IMR-90 (cell line): ENCODE results near the gene FBXL5. TPM values are rescaled to one million over a fixed set of nuclear protein-coding genes. Genes with fewer than 3 reads are reported as not detected.

Source experiments
- ATAC-seq: fragments of 200-7000 bp; cut with Tn5 transposase; 2 replicates; pipeline ENCODE4 v1.9.1; 2020; ENCODE audit warnings: low read depth, mild to moderate bottlenecking, moderate library complexity
- BruUV-seq: library from RNA; stranded (reverse); fragments of 400-500 nt; replicated peaks from 2 replicates; lab custom pipeline; 2021; lab: Mats Ljungman, UMichigan
- CTCF ChIA-PET: fragments of 300-600 bp; formaldehyde crosslinking; extraction: SDS; loops from one replicate; lab custom pipeline; 2021; ENCODE audit warnings: antibody characterized with exemption; lab: Yijun Ruan, JAX
- POLR2A ChIA-PET: fragments of 300-600 bp; sonication (Branson Sonifier 250); formaldehyde crosslinking; loops from one replicate; lab custom pipeline; 2022; ENCODE audit warnings: antibody characterized with exemption; ENCODE audit not compliant: unreplicated experiment; lab: Charles Lee
- DNase-seq: peaks from one replicate; pipeline ENCODE4 v3.0.0; 2013
- H2AFZ ChIP-seq: replicated peaks from 2 replicates; pipeline ENCODE3; 2013; ENCODE audit warnings: low read length, mild to moderate bottlenecking; ENCODE audit not compliant: poor library complexity
- H2AK5ac ChIP-seq: 2 replicates; pipeline ENCODE4 v1.6.1; 2013; ENCODE audit warnings: low read depth, low read length, inconsistent platforms
- H2AK9ac ChIP-seq: replicated peaks from 2 replicates; pipeline ENCODE3; 2013; ENCODE audit warnings: mild to moderate bottlenecking, low read depth, low read length, moderate library complexity; ENCODE audit not compliant: poor library complexity
- H2BK120ac ChIP-seq: 2 replicates; pipeline ENCODE4 v1.6.1; 2013; ENCODE audit warnings: low read depth, low read length, inconsistent platforms
- H2BK15ac ChIP-seq: 3 replicates; pipeline ENCODE4 v1.6.1; 2013; ENCODE audit warnings: low read depth, low read length, inconsistent platforms
- H2BK20ac ChIP-seq: 2 replicates; pipeline ENCODE4 v1.6.1; 2013; ENCODE audit warnings: low read depth, mild to moderate bottlenecking, inconsistent platforms, low read length, moderate library complexity
- H2BK5ac ChIP-seq: 2 replicates; pipeline ENCODE4 v1.6.1; 2013; ENCODE audit warnings: mild to moderate bottlenecking, low read depth, low read length, inconsistent platforms; ENCODE audit not compliant: poor library complexity, severe bottlenecking
- H3K14ac ChIP-seq: replicated peaks from 2 replicates; pipeline ENCODE4 v1.6.1; 2013; ENCODE audit warnings: low read depth, low read length, inconsistent platforms
- H3K18ac ChIP-seq: 2 replicates; pipeline ENCODE4 v1.6.1; 2013; ENCODE audit warnings: low read depth, low read length, control low read depth
- H3K23ac ChIP-seq: 2 replicates; pipeline ENCODE4 v1.6.1; 2013; ENCODE audit warnings: low read depth, low read length, inconsistent platforms
- H3K27ac ChIP-seq: 2 replicates; pipeline ENCODE4 v1.5.1; 2013; ENCODE audit warnings: mild to moderate bottlenecking, control low read depth, low read length; ENCODE audit not compliant: insufficient read depth
- H3K27me3 ChIP-seq: 2 replicates; pipeline ENCODE4 v1.6.1; 2013; ENCODE audit warnings: low read length; ENCODE audit not compliant: control insufficient read depth, insufficient read depth
- H3K36me3 ChIP-seq: 2 replicates; pipeline ENCODE4 v1.6.1; 2013; ENCODE audit warnings: low read length, mixed read lengths; ENCODE audit not compliant: control insufficient read depth, insufficient read depth
- H3K4ac ChIP-seq: 2 replicates; pipeline ENCODE4 v1.6.1; 2013; ENCODE audit warnings: low read depth, low read length, inconsistent platforms
- H3K4me1 ChIP-seq: 2 replicates; pipeline ENCODE4 v1.6.1; 2013; ENCODE audit warnings: low read length, mixed read lengths; ENCODE audit not compliant: control insufficient read depth, insufficient read depth
- H3K4me2 ChIP-seq: 2 replicates; pipeline ENCODE4 v1.6.1; 2013; ENCODE audit warnings: low read depth, mild to moderate bottlenecking, control low read depth, low read length, moderate library complexity
- H3K4me3 ChIP-seq: 2 replicates; pipeline ENCODE4 v1.5.1; 2013; ENCODE audit warnings: low read depth, mild to moderate bottlenecking, control low read depth, low read length, moderate library complexity; ENCODE audit not compliant: insufficient read depth
- H3K56ac ChIP-seq: 2 replicates; pipeline ENCODE4 v1.6.1; 2013; ENCODE audit warnings: low read length, inconsistent platforms; ENCODE audit not compliant: insufficient read depth; ENCODE audit errors: extremely low read depth
- H3K79me1 ChIP-seq, 2 experiments: 2 replicates each; pipeline ENCODE4 v1.6.1; 2013; ENCODE audit warnings: low read length in 2 of 2, inconsistent platforms in 1 of 2, low read depth in 1 of 2
- H3K9ac ChIP-seq: 2 replicates; pipeline ENCODE4 v1.6.1; 2013; ENCODE audit warnings: low read depth, low read length, control low read depth
- H3K9me1 ChIP-seq: 2 replicates; pipeline ENCODE4 v1.6.1; 2013; ENCODE audit warnings: low read length, inconsistent platforms; ENCODE audit not compliant: insufficient read depth
- H3K9me3 ChIP-seq: 2 replicates; pipeline ENCODE4 v1.6.1; 2013; ENCODE audit warnings: low read length; ENCODE audit not compliant: control insufficient read depth, insufficient read depth
- H4K20me1 ChIP-seq: 2 replicates; pipeline ENCODE4 v1.6.1; 2013; ENCODE audit warnings: low read length, inconsistent platforms; ENCODE audit not compliant: insufficient read depth
- H4K5ac ChIP-seq: 2 replicates; pipeline ENCODE4 v1.6.1; 2013; ENCODE audit warnings: mild to moderate bottlenecking, low read depth, low read length, control low read depth
- H4K8ac ChIP-seq, 2 experiments: 2 replicates each; pipeline ENCODE4 v1.6.1; 2013; ENCODE audit warnings: low read depth in 2 of 2, low read length in 2 of 2, control low read depth in 1 of 2, inconsistent platforms in 1 of 2
- H4K91ac ChIP-seq: 2 replicates; pipeline ENCODE4 v1.6.1; 2013; ENCODE audit warnings: low read depth, low read length, inconsistent platforms; ENCODE audit not compliant: insufficient read depth
- CEBPB ChIP-seq: IDR thresholded peaks from 2 replicates; pipeline ENCODE4 v1.6.1; 2012; ENCODE audit warnings: low read depth, low read length, improper control_type of control experiment
- MAFK ChIP-seq: IDR thresholded peaks from 2 replicates; pipeline ENCODE4 v1.6.1; 2012; ENCODE audit warnings: low read depth, low read length, improper control_type of control experiment
- SMC3 ChIP-seq: fragments of 150-350 bp; IDR thresholded peaks from 2 replicates; pipeline ENCODE4 v1.6.1; 2016; ENCODE audit warnings: low read depth, mild to moderate bottlenecking, antibody characterized with exemption, low read length, moderate library complexity
- WGBS, 2 experiments: methylation state at CpG; one replicate each; pipeline versions ENCODE4 v1.1.5 to v1.1.7; 2013; ENCODE audit warnings: missing lambda C conversion rate in 2 of 2; ENCODE audit not compliant: insufficient read length in 1 of 2; ENCODE audit errors: extremely low coverage in 2 of 2; 5-methylcytosine and 5-hydroxymethylcytosine counted together
- dilution Hi-C: fragments of 300-500 bp; cut with HindIII; formaldehyde crosslinking; loops from one replicate; pipeline ENCODE4 v1.14.3; 2018; ENCODE audit warnings: low sequenced_read_pairs; ENCODE audit not compliant: unreplicated experiment
- in situ Hi-C: fragments of 300-500 bp; cut with MboI; formaldehyde crosslinking; loops from 3 replicates; pipeline ENCODE4 v1.14.3; 2019; ENCODE audit warnings: low sequenced_read_pairs, inconsistent platforms, mixed read lengths
- intact Hi-C: fragments of 100-400 bp; cut with micrococcal nuclease; formaldehyde crosslinking; loops from 2 replicates; pipeline ENCODE4 v1.10.0; 2022
- polyA plus RNA-seq, 3 experiments: library from polyadenylated mRNA; depleted of rRNA; stranded (reverse); fragments of >200 nt; gene quantifications; 2 replicates each; pipeline ENCODE4 v1.2.3, GENCODE V29; 2012; ENCODE audit warnings: low replicate concordance in 1 of 3
- total RNA-seq: library from RNA; depleted of rRNA; stranded (reverse); fragments of >200 nt; gene quantifications from 2 replicates; pipeline ENCODE4 v1.2.3, GENCODE V29; 2012
- TF ChIP-seq, protein P1 (sequence below): conservative IDR thresholded peaks from 2 replicates; pipeline ENCODE4 v1.5.1; 2012; ENCODE audit warnings: mild to moderate bottlenecking, low read depth, low read length, improper control_type of control experiment

FBXL5 gene
- total and polyA plus RNA-seq, 2 of the 4 experiments (the other 2 are of a cell fraction): 20.3 to 62.6 TPM

DNA sequence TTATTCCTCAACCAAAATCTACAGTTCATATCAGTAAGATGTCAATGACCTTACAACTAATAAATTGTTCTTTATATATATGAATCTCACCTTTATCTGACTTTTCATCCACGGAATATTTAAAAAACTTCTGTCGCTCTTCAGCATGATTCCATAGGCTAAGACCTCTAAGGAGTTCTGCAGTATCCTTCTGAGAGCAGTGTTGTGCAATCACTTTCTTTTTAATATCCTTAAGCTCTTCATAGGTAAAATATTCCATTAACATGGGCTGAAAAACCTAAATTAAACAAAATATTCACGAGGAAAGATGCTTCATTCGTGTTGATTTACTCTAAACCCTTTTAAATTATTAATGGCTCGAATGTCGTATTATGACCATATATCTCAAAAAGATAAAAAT is 16.7 kb downstream of the FBXL5 start:
- Histone ChIP-seq H3K79me1 (peaks cover 18 to 31% of the 10 kb centered on the region in 2 experiments), H3K27me3 (no peaks in the 10 kb centered on the region), H3K9me3 (no peaks in the 10 kb centered on the region), H2AK9ac (no peak overlapping the region), H4K8ac (no peak overlapping the region), H3K23ac (no peak overlapping the region), H3K9ac (no peak overlapping the region), H2AFZ (no peak overlapping the region), H2BK5ac (no peak overlapping the region), H3K27ac (no peak overlapping the region), H3K4me3 (no peak overlapping the region), H2AK5ac (no peak overlapping the region), H3K14ac (no peak overlapping the region), H4K5ac (no peak overlapping the region), H3K9me1 (no peaks in the 10 kb centered on the region; the same call in 1 of the 2 replicates), H2BK20ac (no peak overlapping the region), H3K36me3 (peaks cover 32% of the 10 kb centered on the region), H4K91ac (no peak overlapping the region), H3K56ac (no peak overlapping the region), H3K4me1 (no peaks in the 10 kb centered on the region), H2BK120ac (no peak overlapping the region), H3K4me2 (no peak overlapping the region), H3K18ac (no peak overlapping the region), H3K4ac (no peak overlapping the region), H2BK15ac (no peak overlapping the region), H4K20me1 (peaks cover 3% of the 10 kb centered on the region; the same call in 1 of the 2 replicates)
- ChIA-PET CTCF (interaction anchor here (0.7 kb wide), 1 partner anchor 10 kb away, joined by 3 read pairs; no protein-coding TSS in a partner anchor), POLR2A (no interaction called here)
- intact Hi-C loops (no loop called here), in situ Hi-C loops (no loop called here), dilution Hi-C loops (no loop called here)
- ATAC-seq: no peak
- no peak for DNase-seq
- peak; percentile 75 for TF ChIP-seq CEBPB
- TF ChIP-seq MAFK: no peak
- TF ChIP-seq, protein P1, sequence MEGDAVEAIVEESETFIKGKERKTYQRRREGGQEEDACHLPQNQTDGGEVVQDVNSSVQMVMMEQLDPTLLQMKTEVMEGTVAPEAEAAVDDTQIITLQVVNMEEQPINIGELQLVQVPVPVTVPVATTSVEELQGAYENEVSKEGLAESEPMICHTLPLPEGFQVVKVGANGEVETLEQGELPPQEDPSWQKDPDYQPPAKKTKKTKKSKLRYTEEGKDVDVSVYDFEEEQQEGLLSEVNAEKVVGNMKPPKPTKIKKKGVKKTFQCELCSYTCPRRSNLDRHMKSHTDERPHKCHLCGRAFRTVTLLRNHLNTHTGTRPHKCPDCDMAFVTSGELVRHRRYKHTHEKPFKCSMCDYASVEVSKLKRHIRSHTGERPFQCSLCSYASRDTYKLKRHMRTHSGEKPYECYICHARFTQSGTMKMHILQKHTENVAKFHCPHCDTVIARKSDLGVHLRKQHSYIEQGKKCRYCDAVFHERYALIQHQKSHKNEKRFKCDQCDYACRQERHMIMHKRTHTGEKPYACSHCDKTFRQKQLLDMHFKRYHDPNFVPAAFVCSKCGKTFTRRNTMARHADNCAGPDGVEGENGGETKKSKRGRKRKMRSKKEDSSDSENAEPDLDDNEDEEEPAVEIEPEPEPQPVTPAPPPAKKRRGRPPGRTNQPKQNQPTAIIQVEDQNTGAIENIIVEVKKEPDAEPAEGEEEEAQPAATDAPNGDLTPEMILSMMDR: no peak
- no peak for TF ChIP-seq SMC3
- WGBS, 2 experiments: no CpG with 5 or more reads among the region's 6 CpGs
- no TSS peak for BruUV-seq
